Measurements from ENCODE around the gene SLC9A6.
"Not testable (repeated sequence)": the region's sequence is repeated elsewhere in the genome, so short reads cannot be mapped to it uniquely, and the experiment has no call there.

Gene SLC9A6

DNA sequence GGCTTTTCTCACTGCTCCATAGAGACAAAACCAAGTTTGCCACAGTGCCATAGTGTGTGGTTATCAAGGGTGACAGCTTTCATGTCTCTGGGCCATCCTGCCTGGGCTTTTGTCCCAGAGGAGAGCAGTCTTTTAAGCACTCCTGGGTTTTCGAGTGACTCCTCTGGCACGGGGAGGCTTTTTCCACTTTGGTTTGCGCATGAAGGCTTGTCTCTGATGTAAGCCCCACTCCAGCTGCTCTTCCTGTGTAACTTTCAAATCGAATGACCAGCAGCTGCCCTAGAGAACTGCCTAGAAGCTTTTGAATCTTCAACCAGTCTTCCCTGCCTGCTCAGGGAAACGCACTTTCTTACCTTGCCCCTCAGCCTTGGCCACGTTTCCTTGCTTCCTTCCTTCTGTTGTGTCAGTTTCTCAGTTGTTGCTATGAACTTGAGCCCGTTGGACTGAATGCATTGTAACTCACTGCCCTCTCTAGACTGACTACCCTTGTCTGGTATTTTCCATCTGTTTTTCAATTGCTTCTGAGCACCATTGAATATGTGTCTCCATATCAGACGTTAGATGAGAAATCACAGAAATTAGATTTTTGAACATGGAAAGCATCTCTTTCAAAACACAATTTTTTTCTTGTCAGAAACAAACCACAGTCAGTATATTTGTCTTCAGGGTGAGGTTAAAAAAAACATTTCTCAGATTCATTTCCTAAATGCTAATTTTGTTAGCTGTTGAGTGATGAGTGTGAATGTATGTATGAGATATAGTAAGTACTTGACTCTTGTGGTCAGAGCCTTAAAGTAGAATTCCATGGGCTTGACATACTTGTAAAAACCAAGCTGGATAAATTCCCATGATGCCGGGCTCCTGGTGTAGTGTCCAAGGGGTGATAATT, 45.3 kb downstream of the SLC9A6 start:
- DNase-seq: no peak

DNA sequence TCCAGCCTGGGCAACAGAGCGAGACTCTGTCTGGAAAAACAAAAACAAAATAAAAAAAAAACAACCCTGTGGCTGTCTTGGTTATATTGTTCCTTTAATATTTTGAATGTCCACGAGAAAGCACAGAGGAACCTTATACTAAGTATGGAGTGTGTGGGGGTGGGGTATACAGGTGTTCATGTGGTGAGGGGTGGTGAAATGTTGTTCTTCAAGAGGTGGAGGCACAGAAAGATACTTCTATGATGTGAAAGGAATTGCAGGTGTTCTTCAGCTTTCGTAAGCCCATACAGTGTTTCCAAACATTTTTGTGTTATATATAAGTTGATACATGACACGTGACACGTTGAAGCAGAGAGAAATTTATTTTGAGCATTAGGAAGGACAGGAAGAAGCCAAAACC, 46.4 kb downstream of the SLC9A6 start:
- DNase-seq: no peak

DNA sequence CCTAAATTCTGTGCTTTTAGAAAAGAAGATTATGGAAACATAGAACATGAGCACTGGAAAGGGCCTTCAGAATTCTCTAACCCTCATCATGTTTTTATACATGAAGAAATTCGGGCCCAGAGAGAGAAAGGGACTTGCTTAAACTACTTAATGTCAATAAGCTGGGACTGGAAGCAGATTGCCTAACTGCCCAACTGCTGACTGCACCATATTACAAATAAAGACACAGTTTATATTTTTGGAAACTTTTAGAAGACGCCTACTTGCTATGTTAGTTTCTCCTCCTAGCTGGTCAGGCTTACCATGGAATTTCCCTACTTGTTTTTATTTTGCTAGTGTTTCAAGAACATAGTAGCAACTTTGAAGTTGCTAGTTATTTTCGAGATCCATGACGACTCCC, 47.1 kb downstream of the SLC9A6 start:
- no peak for DNase-seq

DNA sequence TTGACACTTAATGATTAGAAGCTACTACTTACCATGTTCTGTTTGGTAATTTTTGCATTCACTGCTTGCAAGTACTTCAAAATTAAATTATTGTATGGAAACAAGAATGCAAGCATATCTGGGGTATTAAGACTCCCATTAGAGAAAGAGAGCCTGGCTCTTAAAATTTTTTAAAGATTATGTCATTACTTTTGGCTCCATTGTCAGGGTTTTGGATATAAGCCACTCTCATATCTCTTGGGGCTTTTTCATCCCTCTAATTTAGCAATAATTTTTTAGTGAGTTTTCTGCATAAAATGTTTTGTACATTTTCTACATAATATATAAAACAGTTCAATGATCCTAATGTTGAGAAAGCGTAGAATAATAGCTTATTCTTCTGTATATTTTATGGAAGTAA, 49.4 kb downstream of the SLC9A6 start:
- no peak for DNase-seq

DNA sequence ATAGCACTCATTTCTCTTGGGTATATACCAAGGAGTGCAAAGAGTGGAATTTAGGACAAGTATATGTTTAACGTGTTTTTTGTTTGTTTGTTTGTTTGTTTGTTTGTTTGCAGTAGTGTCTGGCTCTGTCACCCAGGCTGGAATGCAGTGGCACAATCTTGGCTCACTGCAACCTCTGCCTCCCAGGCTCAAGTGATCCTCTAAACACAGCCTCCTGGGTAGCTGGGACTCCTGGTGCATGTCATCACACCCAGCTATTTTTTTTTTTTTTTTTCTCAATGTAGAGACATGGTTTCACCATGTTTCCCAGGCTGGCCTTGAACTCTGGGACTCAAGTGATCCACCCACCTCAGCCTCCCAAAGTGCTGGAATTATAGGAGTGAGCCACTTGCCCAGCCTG, 50.4 kb downstream of the SLC9A6 start:
- no peak for DNase-seq

DNA sequence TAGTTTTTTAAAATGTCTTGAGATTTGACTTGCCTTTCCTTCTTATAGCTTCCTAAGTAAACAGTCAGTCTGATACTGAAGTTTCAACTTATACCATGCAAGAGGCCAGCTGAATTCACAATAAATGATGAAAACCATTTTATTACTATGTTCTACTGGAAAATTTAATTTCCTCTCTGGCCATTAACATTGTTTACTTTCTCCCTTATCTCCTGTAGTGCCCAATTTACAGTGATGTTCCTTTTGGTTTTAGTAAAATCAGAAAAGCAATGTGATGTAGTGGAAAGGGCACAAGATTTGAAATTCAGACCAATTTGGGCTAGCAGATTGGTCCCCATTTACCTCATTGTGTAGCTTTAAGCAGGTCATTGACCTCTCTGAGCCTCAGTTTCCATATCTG, 54.2 kb downstream of the SLC9A6 start:
- DNase-seq: no peak

DNA sequence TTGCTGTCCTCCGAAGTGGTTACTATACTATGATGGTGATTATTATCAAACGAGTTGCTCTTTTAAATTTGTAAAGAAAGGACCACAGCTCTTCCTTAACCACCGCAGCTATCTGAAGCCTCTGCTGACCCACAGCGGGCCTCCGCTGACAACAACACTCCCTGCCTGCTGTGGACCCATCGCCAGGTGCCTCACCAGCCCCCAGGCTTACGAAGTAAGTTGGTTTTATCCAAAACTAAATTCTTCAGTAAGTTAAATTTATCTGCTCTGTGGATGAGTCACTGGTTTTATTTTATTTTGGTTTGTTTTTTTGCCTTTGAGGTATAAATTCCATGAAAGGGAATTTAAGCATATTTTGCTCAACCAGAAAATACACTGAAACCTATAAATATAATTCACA, 54.7 kb downstream of the SLC9A6 start:
- DNase-seq: no peak

DNA sequence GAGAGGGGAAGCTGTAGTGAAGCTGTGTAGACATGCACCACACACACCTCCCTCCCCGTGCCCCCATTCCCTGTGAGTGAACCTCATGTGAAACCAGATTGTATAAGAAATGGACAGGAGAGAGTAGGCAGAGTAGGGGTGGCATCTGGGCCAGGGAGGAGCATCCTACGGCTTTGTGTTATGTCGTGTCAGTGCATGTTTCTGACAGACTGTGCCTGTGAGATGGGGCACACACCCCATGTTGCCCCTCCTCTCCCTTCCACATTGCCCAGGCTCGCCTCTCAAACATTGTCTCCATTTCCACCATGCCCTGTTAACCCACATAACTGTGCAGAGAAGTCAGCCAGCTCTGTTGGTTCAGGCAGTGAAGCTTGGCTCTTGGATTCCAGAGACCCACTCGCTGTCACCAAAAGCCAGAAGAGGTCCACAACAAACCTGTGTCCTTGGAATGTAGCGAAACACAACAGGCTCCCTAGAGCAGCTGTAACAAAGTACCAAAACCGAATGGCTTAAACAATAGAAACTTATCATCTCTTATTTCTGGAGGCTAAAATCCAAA, 56.1 kb downstream of the SLC9A6 start:
- DNase-seq: no peak

DNA sequence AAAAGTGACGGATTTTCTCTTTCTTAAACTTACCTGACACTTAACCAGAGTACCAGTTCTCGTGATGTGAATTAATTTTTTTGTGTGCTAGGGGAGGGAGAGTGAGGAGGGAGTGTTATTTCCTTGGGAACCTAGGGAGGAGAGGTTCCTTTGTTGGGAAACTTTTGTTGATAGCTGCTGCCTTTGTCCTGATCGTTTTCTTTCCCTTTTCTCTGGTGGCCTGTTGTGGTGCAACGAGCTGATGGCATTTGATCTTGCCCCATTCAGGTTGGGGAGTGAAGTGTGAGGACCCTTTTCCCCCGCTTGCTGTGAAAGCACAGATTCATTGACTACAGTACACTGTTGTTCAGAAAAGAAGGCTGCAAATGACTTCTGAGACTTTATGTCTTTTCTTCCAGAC, 59.8 kb downstream of the SLC9A6 start:
- DNase-seq: no peak

DNA sequence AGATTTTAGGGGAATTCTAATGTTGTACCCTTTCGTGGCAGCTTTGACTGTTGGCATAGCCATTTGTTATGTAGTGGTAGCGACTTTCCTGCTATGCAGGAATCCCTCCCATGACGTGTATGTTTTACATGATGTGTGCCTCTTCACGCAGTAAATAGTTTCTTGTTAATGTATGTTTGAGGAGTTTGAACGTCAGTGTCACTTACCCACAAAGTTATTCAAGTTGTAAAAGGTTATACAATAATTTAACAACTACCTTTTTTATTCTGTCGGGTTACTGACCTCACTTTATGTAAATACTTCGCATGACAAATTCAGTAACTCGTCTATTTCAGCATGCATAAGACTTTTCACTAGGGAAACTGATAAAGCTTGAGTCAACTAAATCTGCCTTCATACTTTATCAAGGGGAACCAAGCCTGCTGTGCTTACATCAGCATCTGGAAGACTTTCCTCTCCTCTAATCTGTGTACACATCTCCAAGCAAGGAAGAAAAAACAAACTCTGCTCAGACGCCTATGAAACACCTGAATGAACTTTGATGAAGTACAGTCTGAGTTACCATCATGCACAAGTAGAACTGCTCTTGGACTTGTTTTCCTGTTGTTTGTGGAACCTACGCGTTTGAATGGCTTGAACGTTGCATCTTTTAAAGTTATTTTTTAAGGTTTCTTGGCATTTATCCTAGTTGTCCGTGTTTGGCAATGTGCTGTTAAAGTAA, 61.2 kb downstream of the SLC9A6 start:
- no peak for DNase-seq

DNA sequence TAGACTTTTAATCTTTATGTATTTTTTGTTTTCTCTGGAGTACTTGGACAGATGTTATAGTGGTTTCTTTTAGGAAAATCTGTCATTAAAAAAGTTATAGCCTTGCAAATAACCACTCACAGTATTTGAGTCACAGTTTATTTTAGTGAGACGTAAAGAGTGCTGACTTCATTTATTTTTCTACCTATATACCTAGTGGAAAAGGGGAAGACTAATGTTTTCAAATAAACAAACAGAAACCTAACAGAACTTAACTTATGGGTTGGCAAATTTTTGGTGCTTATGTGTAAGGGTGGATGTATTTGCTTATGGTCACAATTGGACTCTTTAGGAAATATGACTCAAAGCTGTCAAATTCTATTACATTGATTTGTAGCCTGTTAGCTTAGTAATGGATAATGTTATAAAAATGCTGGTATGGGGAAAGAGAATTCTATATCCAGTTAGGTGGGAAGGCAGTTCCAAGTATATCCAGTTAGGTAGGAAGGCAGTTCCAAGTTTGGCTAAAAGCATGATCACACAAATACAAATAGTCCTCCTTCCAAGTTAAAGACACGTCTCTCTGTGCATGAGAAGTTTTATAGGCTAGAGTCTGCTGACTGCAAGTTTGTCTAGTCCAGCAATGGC, 61.9 kb downstream of the SLC9A6 start:
- DNase-seq: no peak

DNA sequence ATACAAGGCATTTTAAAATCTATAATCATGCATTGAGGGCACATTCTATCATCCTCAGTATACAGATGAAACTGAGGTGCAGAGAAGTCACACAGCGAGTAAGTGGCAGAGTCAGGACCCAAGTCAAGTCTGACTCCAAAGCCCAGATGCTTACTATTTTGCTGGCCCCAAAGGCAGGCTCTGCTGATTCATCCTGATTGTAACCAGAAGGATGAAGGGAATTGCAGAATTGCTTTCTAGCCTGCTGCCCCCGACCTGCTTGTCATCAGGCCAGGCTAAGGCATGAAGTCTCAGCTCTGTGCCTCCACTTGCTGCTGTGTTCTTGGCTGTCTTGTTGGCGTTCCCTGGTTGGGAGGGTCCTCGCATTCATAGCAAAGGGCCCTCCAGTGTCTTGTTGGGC, 62.7 kb downstream of the SLC9A6 start:
- DNase-seq: no peak

DNA sequence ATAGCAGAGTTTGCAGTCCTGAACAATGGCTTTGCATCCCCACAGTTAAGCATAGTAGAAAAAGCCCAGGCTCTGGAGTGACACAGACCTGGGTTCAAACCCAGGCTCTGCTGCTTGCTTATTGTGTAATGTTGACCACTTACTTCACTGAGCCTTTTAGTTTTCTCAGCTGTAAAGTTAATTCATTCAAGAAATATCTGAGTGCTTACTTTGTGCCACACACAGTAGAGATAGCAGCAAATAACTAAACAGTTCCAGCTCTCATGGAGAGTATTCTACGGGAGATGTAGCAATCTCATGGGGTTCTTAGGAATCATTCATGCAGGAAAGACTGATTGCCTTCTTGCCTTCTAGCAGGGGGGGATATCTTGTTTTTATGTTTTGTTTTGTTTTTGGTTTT, 63.2 kb downstream of the SLC9A6 start:
- DNase-seq: no peak

DNA sequence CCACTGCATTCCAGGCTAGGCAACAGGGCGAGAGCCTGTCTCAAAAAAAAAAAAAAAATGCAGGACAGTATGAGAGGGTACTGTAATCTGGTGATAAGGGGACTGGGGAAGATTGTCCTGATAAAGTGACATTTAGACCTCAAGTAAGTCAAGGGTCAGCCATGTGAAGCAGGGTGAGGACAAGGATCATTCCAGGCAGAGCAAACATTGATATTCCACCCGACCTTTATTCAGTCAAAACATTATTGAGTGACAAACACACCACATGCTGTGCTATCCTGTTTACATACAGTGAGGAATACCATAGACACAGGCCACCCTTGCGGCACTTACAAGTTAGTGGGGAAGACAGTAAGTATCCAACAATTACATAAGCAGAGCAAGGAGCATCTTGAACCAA, 64.4 kb downstream of the SLC9A6 start:
- no peak for DNase-seq

DNA sequence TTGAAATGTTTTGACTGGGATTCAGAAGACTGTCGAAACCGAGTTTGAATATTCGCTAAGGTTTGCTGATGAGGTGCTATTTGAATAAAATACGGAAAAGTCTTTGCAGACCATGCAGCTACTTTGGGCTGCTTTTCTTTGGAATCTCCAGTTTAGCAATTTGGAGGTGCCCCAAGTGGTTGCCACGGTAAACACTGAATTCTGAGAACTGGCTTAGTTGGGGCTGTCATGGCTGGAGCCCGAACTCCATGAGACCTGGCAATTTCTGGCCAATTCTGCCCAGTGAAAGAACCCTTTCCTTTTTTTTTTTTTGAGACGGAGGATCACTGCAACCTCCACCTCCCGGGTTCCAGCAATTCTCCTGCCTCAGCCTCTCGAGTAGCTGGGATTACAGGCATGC, 65.6 kb downstream of the SLC9A6 start:
- not testable (repeated sequence) for DNase-seq

DNA sequence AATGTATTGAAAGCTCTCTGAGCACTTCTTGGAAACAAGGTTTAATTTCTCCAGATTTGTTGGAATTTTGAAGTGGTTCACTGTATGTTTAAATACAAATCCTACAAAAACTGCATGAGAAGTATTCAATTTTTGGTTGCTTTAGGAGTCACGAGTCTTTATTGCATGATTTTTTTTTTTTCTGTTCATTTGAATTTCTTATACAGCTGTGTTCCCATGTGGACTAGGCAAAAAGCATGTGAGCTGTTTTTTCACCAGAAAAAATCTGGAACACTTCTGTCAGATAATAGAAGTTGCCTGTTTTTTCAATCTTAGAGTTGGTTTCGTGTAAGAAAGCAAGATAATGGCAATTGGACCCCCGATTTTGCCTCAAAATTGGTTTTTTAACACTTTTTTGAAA, 66.4 kb downstream of the SLC9A6 start:
- no peak for DNase-seq

DNA sequence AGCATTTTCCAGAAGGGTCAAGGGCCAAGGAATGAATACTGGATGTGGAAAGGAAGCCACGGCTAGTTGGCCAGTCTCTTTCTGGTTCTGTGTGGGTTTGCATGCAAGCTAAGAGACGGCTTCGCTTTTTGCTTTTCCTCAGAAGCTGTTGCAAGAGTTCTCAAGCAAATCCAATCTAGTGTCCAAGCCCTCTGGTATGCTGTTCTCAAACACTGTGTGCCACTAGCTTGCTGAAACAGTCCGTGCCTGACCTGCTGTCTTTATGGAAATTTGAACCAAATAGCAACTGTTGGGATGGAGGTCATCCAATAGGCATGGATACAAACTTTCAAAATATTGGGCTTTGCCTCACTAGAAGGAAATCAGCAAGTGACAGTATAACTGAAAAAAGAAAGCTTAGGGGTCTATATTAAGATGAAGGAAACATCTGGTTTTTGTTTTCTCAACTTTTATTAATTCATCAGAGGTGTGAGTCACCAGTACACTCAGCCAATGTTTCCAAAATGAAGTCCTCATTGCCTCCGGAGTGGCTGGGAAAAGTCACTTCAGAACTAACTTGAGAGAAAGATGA, 70.5 kb downstream of the SLC9A6 start:
- DNase-seq: no peak

DNA sequence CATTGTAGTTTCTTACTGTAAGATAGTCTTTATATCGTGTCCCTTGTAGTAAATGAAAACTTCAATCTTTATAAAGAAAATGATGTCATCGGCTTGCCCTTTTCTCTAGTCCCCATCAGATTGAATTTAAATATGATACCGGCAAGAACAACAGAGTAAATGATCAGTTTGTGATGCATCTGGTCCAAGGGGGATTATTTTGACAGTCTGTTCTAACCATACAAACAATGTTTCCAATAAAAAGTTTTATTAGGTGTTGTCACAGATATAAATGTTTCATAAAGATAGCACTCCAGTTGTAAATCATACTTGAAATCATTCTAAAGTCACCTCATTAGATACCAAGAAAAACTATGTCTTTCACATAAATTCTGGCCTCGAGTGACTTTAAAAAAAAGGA, 72.3 kb downstream of the SLC9A6 start:
- DNase-seq: no peak

DNA sequence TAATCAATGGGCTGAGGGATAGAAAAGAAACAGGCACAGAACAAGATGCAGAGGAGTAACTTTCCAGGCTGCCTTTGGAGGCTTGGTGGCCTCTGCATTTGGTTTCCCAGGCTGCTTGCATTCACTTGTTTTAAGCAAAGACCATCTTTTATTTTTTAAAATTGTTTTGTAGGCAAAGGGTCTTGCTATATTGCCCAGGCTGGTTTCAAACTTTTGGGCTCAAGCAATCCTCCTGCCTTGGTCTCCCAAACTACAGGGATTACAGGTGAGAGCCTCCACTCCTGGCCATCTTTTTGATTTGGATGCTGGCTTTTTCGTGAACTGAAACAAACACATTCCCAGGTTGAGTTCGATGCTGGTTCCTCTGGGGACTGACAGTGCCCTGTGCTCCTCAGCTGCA, 74.1 kb downstream of the SLC9A6 start:
- no peak for DNase-seq

DNA sequence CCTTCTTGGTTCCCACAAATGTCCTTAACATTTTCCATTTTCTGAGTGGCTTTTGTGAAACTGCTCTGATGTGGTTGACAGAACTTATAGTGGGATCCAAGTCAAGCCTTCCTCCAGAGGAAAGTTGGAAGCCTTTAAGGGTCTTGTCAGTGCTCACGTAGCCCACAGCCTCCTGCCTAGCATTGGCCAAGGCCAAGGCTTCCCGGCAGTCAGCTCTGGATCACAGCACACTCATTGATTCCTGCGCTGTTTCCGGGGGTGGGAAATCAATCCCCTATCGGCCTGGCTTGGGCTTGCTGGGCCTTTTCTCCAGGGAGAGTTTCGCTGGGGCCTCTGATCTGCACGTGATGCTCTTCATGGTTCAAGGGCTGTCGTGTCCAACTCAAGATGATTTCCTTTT, 76.1 kb downstream of the SLC9A6 start:
- no peak for DNase-seq

DNA sequence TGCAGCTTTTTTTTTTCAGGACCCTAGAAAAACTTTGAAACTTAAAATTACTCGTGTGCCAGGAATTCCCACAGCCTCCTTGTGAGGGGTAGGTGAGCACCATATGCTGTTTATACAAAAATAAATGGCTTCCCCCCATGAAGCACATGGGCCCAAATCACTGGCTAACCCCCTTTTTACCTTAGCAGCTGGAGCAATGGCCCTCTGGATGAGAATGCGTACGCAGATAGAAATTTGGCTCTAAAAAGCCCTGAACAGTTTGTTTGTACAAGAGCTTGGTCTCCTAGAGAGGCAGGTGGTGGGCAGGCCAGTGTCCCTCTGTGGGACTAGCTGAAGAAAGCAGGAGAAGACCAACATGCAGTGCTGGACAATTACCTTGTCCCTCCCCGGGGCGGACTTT, 76.5 kb downstream of the SLC9A6 start:
- DNase-seq: no peak

DNA sequence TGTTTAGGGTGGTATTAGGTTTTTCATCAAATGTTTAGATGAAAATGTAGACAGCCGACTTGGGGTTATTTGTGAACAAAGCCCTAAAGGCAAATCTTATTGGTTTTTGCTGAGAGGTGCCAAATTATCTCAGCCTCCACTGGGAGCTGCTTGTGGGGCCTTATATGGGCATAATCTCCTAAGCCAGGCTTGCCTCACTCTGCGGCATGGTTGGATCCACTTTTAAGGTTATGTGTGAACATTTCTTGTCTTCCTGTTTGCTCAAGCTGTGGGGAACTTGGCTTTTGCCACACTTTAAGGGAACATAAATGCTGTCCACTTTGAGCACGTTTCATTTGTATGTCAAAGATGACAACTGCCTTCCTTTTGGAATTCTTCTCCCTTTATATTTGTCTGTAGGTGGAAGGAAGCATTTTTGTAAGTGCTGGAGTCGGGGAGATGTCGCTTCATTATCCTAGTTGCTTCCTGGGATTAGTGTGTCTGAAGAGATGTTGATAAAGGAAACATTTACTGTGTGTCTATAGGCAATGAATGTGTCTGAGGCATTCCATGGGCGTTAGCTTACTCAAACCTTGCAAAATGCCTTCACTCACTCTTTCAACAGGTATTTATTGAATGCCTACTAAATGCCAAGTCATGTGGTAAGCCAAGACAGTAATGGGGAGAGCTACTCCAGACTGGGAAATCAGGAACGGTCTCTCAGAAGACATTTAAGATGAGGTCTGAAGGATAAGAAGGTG, 78.3 kb downstream of the SLC9A6 start:
- DNase-seq: no peak

DNA sequence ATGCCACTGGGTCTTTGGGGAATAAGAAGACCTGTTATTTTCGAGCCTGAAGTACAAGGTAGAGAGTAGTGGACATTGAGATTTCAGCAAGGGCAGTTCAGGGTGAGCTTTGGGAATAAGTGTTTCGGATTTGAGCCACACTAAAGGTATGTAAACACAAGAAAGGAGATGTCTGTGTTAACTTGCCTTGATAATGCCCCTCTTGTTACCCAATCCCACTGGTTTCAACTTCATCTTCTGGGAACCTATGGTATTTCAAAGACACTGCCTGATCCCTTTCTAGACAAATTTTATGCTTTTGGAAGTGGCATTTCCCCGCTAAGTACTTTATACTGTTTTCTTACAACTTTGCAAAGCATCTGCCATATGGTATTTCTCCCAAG, 79.4 kb downstream of the SLC9A6 start:
- peak; percentile 15 for DNase-seq
